Naive thymus-derived CD4-positive, alpha-beta T cell (primary cell): ENCODE data around the gene MYBPC1. TPM values are rescaled to one million over a fixed set of nuclear protein-coding genes. Genes with fewer than 3 reads are reported as not detected.
A peak's percentile ranks its signal among the peaks of the same experiment; 100 is the strongest.
"Not testable (repeated sequence)": the region's sequence is repeated elsewhere in the genome, so short reads cannot be mapped to it uniquely, and the experiment has no call there.

ENCODE experiments used
- ATAC-seq: fragments of 150-1000 bp; cut with Tn5 transposase; 2 replicates; pipeline ENCODE4 v1.10.0; 2021; ENCODE audit warnings: mild to moderate bottlenecking, moderate library complexity
- CTCF ChIA-PET: fragments of 350-600 bp; sonication (Branson Sonifier 250); formaldehyde crosslinking; loops from one replicate; lab custom pipeline; 2021; ENCODE audit warnings: antibody characterized with exemption; lab: Charles Lee
- POLR2A ChIA-PET: fragments of 350-600 bp; sonication (Branson Sonifier 250); formaldehyde crosslinking; loops from one replicate; lab custom pipeline; 2021; ENCODE audit warnings: antibody characterized with exemption, inconsistent platforms; lab: Charles Lee
- DNase-seq, 9 donors: peaks; one replicate each; pipeline versions ENCODE4 v3.0.0 to v3.0.0-alpha.2; 2020 to 2022; ENCODE audit warnings: mixed read lengths in 1 of 9
- H3K27ac ChIP-seq: one replicate; pipeline ENCODE4 v1.7.0; 2013; ENCODE audit warnings: mild to moderate bottlenecking, low read depth, low read length, moderate library complexity
- H3K27me3 ChIP-seq, 2 donors: one replicate each; pipeline ENCODE4 v1.7.0; 2013; ENCODE audit warnings: low read length in 2 of 2, mild to moderate bottlenecking in 2 of 2, moderate library complexity in 2 of 2; ENCODE audit not compliant: control insufficient read depth in 2 of 2, insufficient read depth in 2 of 2
- H3K36me3 ChIP-seq, 3 experiments: 1 replicate in 2 of 3; 2 replicates in 1 of 3; pipeline ENCODE4 v1.7.0; 2013; ENCODE audit warnings: low read length in 3 of 3, mild to moderate bottlenecking in 3 of 3, moderate library complexity in 1 of 3; ENCODE audit not compliant: insufficient read depth in 3 of 3, control insufficient read depth in 2 of 3
- H3K4me1 ChIP-seq, 2 donors: one replicate each; pipeline ENCODE4 v1.7.0; 2013; ENCODE audit warnings: low read length in 2 of 2, mild to moderate bottlenecking in 2 of 2, moderate library complexity in 1 of 2; ENCODE audit not compliant: control insufficient read depth in 2 of 2, insufficient read depth in 2 of 2
- H3K4me3 ChIP-seq: 2 replicates; pipeline ENCODE4 v1.7.0; 2013; ENCODE audit warnings: mild to moderate bottlenecking, low read length
- H3K9me3 ChIP-seq, 3 experiments: 1 replicate in 2 of 3; 2 replicates in 1 of 3; pipeline ENCODE4 v1.7.0; 2013; ENCODE audit warnings: low read length in 3 of 3; ENCODE audit not compliant: control insufficient read depth in 2 of 3
- H3K27ac Mint-ChIP-seq, 9 donors: one replicate each; pipeline ENCODE4 v1.8.0; 2020 to 2022; ENCODE audit warnings: mixed read lengths in 9 of 9, mild to moderate bottlenecking in 8 of 9, moderate library complexity in 5 of 9, inconsistent platforms in 2 of 9
- H3K27me3 Mint-ChIP-seq, 5 donors: one replicate each; pipeline ENCODE4 v1.8.0; 2021 to 2022; ENCODE audit warnings: mixed read lengths in 5 of 5, mild to moderate bottlenecking in 1 of 5
- H3K36me3 Mint-ChIP-seq, 5 donors: one replicate each; pipeline ENCODE4 v1.8.0; 2020 to 2022; ENCODE audit warnings: mixed read lengths in 5 of 5, mild to moderate bottlenecking in 3 of 5, inconsistent platforms in 1 of 5
- H3K4me1 Mint-ChIP-seq, 7 donors: one replicate each; pipeline ENCODE4 v1.8.0; 2020 to 2022; ENCODE audit warnings: mixed read lengths in 7 of 7, mild to moderate bottlenecking in 3 of 7, inconsistent platforms in 1 of 7
- H3K4me3 Mint-ChIP-seq, 10 donors: one replicate each; pipeline ENCODE4 v1.8.0; 2020 to 2022; ENCODE audit warnings: mild to moderate bottlenecking in 10 of 10, mixed read lengths in 10 of 10, moderate library complexity in 6 of 10, inconsistent platforms in 2 of 10
- H3K9me3 Mint-ChIP-seq, 11 donors: one replicate each; pipeline ENCODE4 v1.8.0; 2020 to 2022; ENCODE audit warnings: mixed read lengths in 11 of 11, mild to moderate bottlenecking in 4 of 11, inconsistent platforms in 1 of 11, moderate library complexity in 1 of 11
- intact Hi-C, 2 donors: fragments of 100-400 bp; cut with micrococcal nuclease; formaldehyde crosslinking; loops; one replicate each; pipeline ENCODE4 v1.15.1; 2023
- polyA plus RNA-seq, 2 donors: library from polyadenylated mRNA; unstranded; fragments of 300-500 nt; fragmentation: Illumina TruSeq; gene quantifications; one replicate each; pipeline ENCODE4 v1.2.3, GENCODE V29; 2021
- total RNA-seq, 6 experiments: library from RNA in 5 of 6; stranded (reverse) in 5 of 6; gene quantifications; 1 replicate in 5 of 6; 2 replicates in 1 of 6; pipeline ENCODE4 v1.2.3 and lab custom pipeline; 2021 to 2026

The MYBPC1 gene
- total and polyA plus RNA-seq, 7 experiments from 2014 or later, result not detected

GRCh38 chr12:101680647-101681046 is 85.9 kb downstream of the MYBPC1 start:
- ATAC-seq (no peak), DNase-seq (no peak)
- H3K9me3 ChIP-seq, result no peaks in the 10 kb centered on the region
- Mint-ChIP-seq H3K36me3 (no peaks in the 10 kb centered on the region), H3K4me1 (peaks cover 0 to 4% (median 0%) of the 10 kb centered on the region in 7 donors), H3K27ac (no peak overlapping the region), H3K9me3 (no peaks in the 10 kb centered on the region), H3K27me3 (peaks cover 4 to 35% (median 8%) of the 10 kb centered on the region in 5 donors), H3K4me3 (no peak overlapping the region)
- intact Hi-C loops, result no loop called here
- ChIA-PET POLR2A (no interaction called here), CTCF (no interaction called here)
- H3K4me3 ChIP-seq, result no peak overlapping the region
- H3K27me3 ChIP-seq, result no peaks in the 10 kb centered on the region
- no peaks in the 10 kb centered on the region for H3K36me3 ChIP-seq
- H3K4me1 ChIP-seq, result no peaks in the 10 kb centered on the region
- H3K27ac ChIP-seq, result no peak overlapping the region

GRCh38 chr12:101681627-101682026 is 86.9 kb downstream of the MYBPC1 start:
- H3K9me3 Mint-ChIP-seq, CTCF ChIA-PET, H3K27me3 ChIP-seq, DNase-seq, ATAC-seq, H3K9me3 ChIP-seq, H3K4me1 ChIP-seq, H3K27ac Mint-ChIP-seq, H3K36me3 ChIP-seq, H3K4me3 ChIP-seq, H3K4me1 Mint-ChIP-seq, H3K36me3 Mint-ChIP-seq, H3K27ac ChIP-seq, POLR2A ChIA-PET, H3K4me3 Mint-ChIP-seq, intact Hi-C loops: not testable (repeated sequence)
- peaks cover 4 to 34% (median 8%) of the 10 kb centered on the region in 5 donors for H3K27me3 Mint-ChIP-seq

- no peaks in the 10 kb centered on the region for H3K36me3 ChIP-seq
- Mint-ChIP-seq H3K9me3 (no peaks in the 10 kb centered on the region), H3K27ac (no peak overlapping the region), H3K36me3 (no peaks in the 10 kb centered on the region), H3K4me1 (no peaks in the 10 kb centered on the region), H3K4me3 (no peak overlapping the region), H3K27me3 (peaks cover 4 to 21% (median 8%) of the 10 kb centered on the region in 5 donors)
- no peaks in the 10 kb centered on the region for H3K9me3 ChIP-seq
- ChIA-PET CTCF (no interaction called here), POLR2A (no interaction called here)
- H3K27ac ChIP-seq, result no peak overlapping the region
- no peaks in the 10 kb centered on the region for H3K27me3 ChIP-seq
- H3K4me3 ChIP-seq, result no peak overlapping the region
- DNase-seq, result no peak
- intact Hi-C loops, result no loop called here
- H3K4me1 ChIP-seq, result no peaks in the 10 kb centered on the region
- no peak for ATAC-seq
These were observed 90.3 kb downstream of the MYBPC1 start for GRCh38 chr12:101685092-101685491.

DNA sequence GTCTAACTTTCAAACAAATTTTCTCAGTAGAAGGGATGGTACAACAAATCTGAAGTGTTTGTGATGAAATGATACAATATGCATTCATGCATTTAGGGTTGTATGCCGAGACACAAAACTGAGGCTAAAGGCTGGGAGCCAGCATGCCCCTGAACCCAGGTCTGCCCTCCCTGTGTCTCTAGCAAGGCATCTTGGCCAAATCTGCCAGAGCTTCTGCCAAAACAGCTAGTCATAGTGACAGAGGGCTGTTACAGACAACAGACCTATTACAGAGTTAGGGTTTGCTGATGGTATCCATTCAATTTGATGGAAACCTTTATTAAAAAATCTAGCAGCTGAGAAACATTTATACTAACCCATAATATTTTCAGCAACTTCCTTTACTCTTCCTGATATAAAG is 91.4 kb downstream of the MYBPC1 start:
- Histone ChIP-seq H3K4me3 (no peak overlapping the region), H3K27ac (no peak overlapping the region), H3K36me3 (no peaks in the 10 kb centered on the region), H3K27me3 (no peaks in the 10 kb centered on the region), H3K9me3 (no peaks in the 10 kb centered on the region), H3K4me1 (no peaks in the 10 kb centered on the region)
- H3K9me3 Mint-ChIP-seq, result no peaks in the 10 kb centered on the region
- no peaks in the 10 kb centered on the region for H3K4me1 Mint-ChIP-seq
- intact Hi-C loops, result no loop called here
- POLR2A ChIA-PET, result no interaction called here
- CTCF ChIA-PET, result no interaction called here
- DNase-seq (no peak), ATAC-seq (no peak)
- no peak overlapping the region for H3K27ac Mint-ChIP-seq
- no peak overlapping the region for H3K4me3 Mint-ChIP-seq
- H3K27me3 Mint-ChIP-seq, result peaks cover 4 to 17% (median 8%) of the 10 kb centered on the region in 5 donors
- H3K36me3 Mint-ChIP-seq, result no peaks in the 10 kb centered on the region

DNA sequence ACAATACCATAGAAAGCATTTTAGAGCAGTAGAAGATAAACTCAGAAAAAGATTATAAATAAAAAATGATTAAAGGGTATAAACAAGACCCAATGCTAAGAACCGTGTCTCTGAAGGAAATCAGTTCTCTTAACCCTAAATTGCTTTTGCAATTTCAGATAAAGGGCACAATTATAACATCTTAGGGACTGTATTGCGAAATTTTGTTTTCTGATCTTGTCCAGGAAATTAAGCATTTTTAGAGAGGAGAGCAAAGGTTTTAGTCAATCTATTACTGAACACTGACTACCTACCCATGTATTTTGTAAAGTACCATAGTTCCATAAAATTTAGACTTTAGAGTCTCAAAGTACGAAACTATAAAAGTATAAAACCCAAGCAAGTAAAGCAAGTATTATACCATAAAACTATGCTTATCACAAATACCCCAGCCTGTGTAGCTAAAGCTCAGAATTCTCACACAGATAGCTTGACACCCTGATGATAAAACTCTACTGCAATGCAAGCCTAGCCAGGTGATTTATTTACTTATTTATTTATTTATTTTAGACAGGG is 95.8 kb downstream of the MYBPC1 start:
- Mint-ChIP-seq H3K4me3 (no peak overlapping the region), H3K27me3 (peaks cover 0 to 6% (median 0%) of the 10 kb centered on the region in 5 donors), H3K4me1 (peaks cover 0 to 7% (median 4%) of the 10 kb centered on the region in 7 donors), H3K36me3 (no peaks in the 10 kb centered on the region), H3K9me3 (peaks cover 0 to 2% (median 0%) of the 10 kb centered on the region in 11 donors), H3K27ac (no peak overlapping the region)
- Histone ChIP-seq H3K36me3 (no peaks in the 10 kb centered on the region), H3K4me3 (no peak overlapping the region), H3K27ac (no peak overlapping the region), H3K27me3 (no peaks in the 10 kb centered on the region), H3K9me3 (no peaks in the 10 kb centered on the region), H3K4me1 (no peaks in the 10 kb centered on the region)
- POLR2A ChIA-PET, result no interaction called here
- ATAC-seq, result no peak
- CTCF ChIA-PET, result no interaction called here
- intact Hi-C loops, result no loop called here
- DNase-seq, result no peak

DNA sequence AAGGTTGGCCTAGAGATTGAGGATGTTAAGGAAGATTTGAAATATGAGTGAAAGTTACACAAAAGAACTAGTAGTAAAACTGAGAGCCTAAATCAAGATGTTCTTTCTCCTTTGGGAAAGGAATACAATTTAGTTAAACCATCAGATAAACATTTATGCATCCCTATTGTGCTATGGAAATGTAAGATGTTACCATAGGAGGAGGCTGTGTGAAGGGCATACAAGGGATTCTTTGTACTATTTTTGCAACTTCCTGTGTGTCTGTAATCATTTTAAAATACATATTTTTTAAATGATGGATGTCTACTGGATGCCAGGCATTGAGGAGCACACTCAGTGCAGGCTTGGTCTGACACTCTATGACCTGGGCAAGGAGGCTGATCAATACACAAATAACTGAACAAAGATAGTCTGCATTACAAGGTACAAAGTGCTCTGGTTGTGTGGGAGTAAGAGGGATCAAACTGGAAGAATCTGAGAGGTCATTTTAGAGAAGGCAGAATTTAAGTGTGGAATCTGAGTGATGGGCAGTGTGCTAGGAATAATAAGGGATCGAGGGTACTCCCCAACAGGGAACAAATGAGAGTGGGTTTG is 96.8 kb downstream of the MYBPC1 start:
- Mint-ChIP-seq H3K4me3 (peak overlapping the region in 1 of 10 donors; percentile 43), H3K36me3 (no peaks in the 10 kb centered on the region), H3K27ac (no peak overlapping the region), H3K27me3 (peaks cover 0 to 7% (median 0%) of the 10 kb centered on the region in 5 donors), H3K4me1 (peaks cover 3 to 17% (median 10%) of the 10 kb centered on the region in 7 donors), H3K9me3 (peaks cover 0 to 2% (median 0%) of the 10 kb centered on the region in 11 donors)
- DNase-seq (no peak), ATAC-seq (no peak)
- intact Hi-C loops, result loop anchor here in 1 of 2 donors (2.0 kb wide), 1 partner anchor 15 kb away; no protein-coding TSS in a partner anchor
- H3K36me3 ChIP-seq, result no peaks in the 10 kb centered on the region
- H3K9me3 ChIP-seq, result no peaks in the 10 kb centered on the region
- H3K27ac ChIP-seq, result no peak overlapping the region
- H3K4me1 ChIP-seq, result peaks cover 0 to 5% of the 10 kb centered on the region in 2 donors
- no peak overlapping the region for H3K4me3 ChIP-seq
- no peaks in the 10 kb centered on the region for H3K27me3 ChIP-seq
- ChIA-PET POLR2A (no interaction called here), CTCF (no interaction called here)
